ENCODE results near the gene ZNF358.

Gene ZNF358

DNA sequence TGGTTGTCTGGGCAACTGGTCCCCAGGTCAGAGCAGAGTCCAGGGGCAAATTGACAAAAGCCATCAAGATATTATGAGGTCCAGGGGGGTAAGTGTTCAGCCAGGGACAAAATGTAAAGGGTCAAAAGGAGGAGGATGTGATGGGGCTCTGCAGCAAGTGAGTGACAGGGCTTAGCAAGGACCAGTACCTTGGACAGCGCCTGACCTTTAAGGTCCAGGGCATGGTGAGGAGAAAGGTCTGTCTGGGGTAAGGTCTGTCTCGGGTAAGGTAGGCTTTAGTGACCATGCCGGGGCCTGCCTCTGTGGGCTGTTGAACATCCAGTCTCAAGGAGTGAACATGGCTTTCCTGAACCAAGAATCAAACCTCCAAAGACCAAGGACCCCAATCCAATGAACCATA lies 6.3 kb upstream of the ZNF358 start:
- DNase-seq (ENCODE audit: low spot score) (no peak), ATAC-seq (ENCODE audit: low read depth) (no peak)
- no peaks in the 10 kb centered on the region for H3K9me3 ChIP-seq (ENCODE audit: severe bottlenecking)
- TF ChIP-seq CTCF (IDR thresholded peaks at IDR 0.05; ENCODE audit: poor library complexity, severe bottlenecking), result no peak
- no peak overlapping the region for H3K27ac ChIP-seq (ENCODE audit: poor library complexity, severe bottlenecking)
- no peak overlapping the region for H3K4me3 ChIP-seq (ENCODE audit: severe bottlenecking)
- no peaks in the 10 kb centered on the region for H3K36me3 ChIP-seq (ENCODE audit: low read depth)
- H3K27me3 ChIP-seq (ENCODE audit: insufficient read depth, poor library complexity, severe bottlenecking), result no peaks in the 10 kb centered on the region
- H3K4me1 ChIP-seq (ENCODE audit: insufficient read depth, poor library complexity, severe bottlenecking), result peaks cover 6% of the 10 kb centered on the region

GRCh38 chr19:7512400-7512851 lies 3.5 kb upstream of the ZNF358 start:
- Histone ChIP-seq H3K27ac (ENCODE audit: poor library complexity, severe bottlenecking) (no peak overlapping the region), H3K27me3 (ENCODE audit: insufficient read depth, poor library complexity, severe bottlenecking) (no peaks in the 10 kb centered on the region), H3K4me3 (ENCODE audit: severe bottlenecking) (no peak overlapping the region), H3K36me3 (ENCODE audit: low read depth) (no peaks in the 10 kb centered on the region), H3K9me3 (ENCODE audit: severe bottlenecking) (no peaks in the 10 kb centered on the region), H3K4me1 (ENCODE audit: insufficient read depth, poor library complexity, severe bottlenecking) (no peaks in the 10 kb centered on the region)
- no peak for ATAC-seq (ENCODE audit: low read depth)
- TF ChIP-seq CTCF (IDR thresholded peaks at IDR 0.05; ENCODE audit: poor library complexity, severe bottlenecking), result no peak
- DNase-seq (ENCODE audit: low spot score), result no peak

DNA sequence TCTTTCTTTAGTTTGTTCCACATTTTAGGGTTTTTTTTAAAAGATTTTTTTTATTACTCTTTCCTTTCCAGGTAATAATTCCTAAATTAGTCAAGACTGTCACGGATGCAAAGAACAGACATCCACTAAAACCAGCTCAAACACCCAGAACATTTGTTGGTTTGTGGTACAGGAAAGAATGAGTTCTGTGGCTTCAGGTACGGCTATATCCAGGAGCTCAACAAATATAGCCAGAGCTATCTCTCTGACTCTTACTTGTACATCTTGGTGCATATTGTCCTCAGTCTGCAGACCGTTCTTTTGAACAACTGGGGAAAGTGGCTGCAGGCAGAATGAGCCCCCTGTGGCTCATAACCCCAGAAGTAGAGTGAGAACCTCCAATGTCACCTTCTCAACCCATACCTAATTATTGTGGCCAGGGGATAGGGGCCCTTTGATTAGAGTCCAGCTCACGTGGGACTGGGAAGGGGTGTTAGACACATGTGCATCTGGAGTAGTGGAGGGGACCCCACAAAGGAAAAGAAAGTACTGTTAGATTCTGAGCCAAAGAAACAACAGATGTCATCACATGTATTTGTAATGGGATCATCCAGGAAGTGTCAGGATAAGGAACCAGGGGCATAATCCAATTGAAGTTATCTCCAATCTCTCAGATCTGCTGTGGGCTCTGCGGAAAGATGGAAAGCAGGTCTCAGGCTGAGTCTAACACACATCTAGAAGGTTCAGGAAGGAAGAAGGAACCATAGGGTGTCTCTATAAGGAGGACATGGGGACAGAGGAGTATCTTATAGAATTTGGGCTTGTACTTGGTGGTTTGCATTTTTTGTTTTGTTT lies 1.9 kb upstream of the ZNF358 start:
- H3K27me3 ChIP-seq (ENCODE audit: insufficient read depth, poor library complexity, severe bottlenecking), result no peaks in the 10 kb centered on the region
- H3K4me3 ChIP-seq (ENCODE audit: severe bottlenecking), result no peak overlapping the region
- ATAC-seq (ENCODE audit: low read depth) (no peak), DNase-seq (ENCODE audit: low spot score) (no peak)
- H3K9me3 ChIP-seq (ENCODE audit: severe bottlenecking), result no peaks in the 10 kb centered on the region
- no peaks in the 10 kb centered on the region for H3K36me3 ChIP-seq (ENCODE audit: low read depth)
- no peak for TF ChIP-seq CTCF (IDR thresholded peaks at IDR 0.05; ENCODE audit: poor library complexity, severe bottlenecking)
- H3K4me1 ChIP-seq (ENCODE audit: insufficient read depth, poor library complexity, severe bottlenecking), result no peaks in the 10 kb centered on the region
- H3K27ac ChIP-seq (ENCODE audit: poor library complexity, severe bottlenecking), result no peak overlapping the region

- H3K27ac ChIP-seq (ENCODE audit: poor library complexity, severe bottlenecking), result peak overlapping the region; percentile 45
- H3K4me1 ChIP-seq (ENCODE audit: insufficient read depth, poor library complexity, severe bottlenecking), result no peaks in the 10 kb centered on the region
- H3K27me3 ChIP-seq (ENCODE audit: insufficient read depth, poor library complexity, severe bottlenecking), result no peaks in the 10 kb centered on the region
- ATAC-seq (ENCODE audit: low read depth) (no peak), DNase-seq (ENCODE audit: low spot score) (no peak)
- no peak for TF ChIP-seq CTCF (IDR thresholded peaks at IDR 0.05; ENCODE audit: poor library complexity, severe bottlenecking)
- H3K9me3 ChIP-seq (ENCODE audit: severe bottlenecking), result no peaks in the 10 kb centered on the region
- peak overlapping the region; percentile 42 for H3K4me3 ChIP-seq (ENCODE audit: severe bottlenecking)
- no peaks in the 10 kb centered on the region for H3K36me3 ChIP-seq (ENCODE audit: low read depth)
These were observed 726 bp upstream of the ZNF358 start for GRCh38 chr19:7515110-7515644.

DNA sequence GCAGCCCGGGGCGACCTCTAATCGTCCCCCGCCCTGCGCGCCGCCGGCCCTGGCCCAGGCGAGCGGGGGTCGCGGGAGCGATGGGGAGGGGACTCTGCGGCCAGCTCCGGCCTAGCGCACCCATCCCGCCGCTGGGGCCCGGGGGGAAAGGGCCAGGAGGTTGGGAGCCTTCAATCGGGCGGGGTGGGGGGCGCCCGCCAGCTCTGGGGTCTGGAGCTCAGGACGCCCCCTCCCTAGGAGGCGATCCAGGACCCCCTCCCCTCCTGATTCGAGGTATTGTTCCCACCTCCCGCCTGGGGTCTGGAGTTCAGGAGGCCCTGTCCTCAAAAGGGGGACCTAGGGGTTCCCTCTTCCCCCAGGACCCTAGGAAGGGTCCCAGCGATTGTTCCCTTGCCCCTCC lies 430 bp downstream of the ZNF358 start:
- DNase-seq (ENCODE audit: low spot score) (no peak), ATAC-seq (ENCODE audit: low read depth) (no peak)
- no peaks in the 10 kb centered on the region for H3K4me1 ChIP-seq (ENCODE audit: insufficient read depth, poor library complexity, severe bottlenecking)
- H3K27me3 ChIP-seq (ENCODE audit: insufficient read depth, poor library complexity, severe bottlenecking), result no peaks in the 10 kb centered on the region
- no peaks in the 10 kb centered on the region for H3K9me3 ChIP-seq (ENCODE audit: severe bottlenecking)
- H3K4me3 ChIP-seq (ENCODE audit: severe bottlenecking), result peak overlapping the region; percentile 42
- TF ChIP-seq CTCF (IDR thresholded peaks at IDR 0.05; ENCODE audit: poor library complexity, severe bottlenecking), result no peak
- no peaks in the 10 kb centered on the region for H3K36me3 ChIP-seq (ENCODE audit: low read depth)
- H3K27ac ChIP-seq (ENCODE audit: poor library complexity, severe bottlenecking), result peak overlapping the region; percentile 45
